ENCODE measurements around the gene CD1E. TPM values are rescaled to one million over a fixed set of nuclear protein-coding genes. Genes with fewer than 3 reads are reported as not detected.

The CD1E gene
- total and polyA plus RNA-seq, 7 experiments from 2014 or later = 0.42 to 0.61 TPM; not detected in 5

- H3K27me3 ChIP-seq (ENCODE audit: control insufficient read depth in 2 of 2, insufficient read depth in 2 of 2, low read length in 2 of 2) = no peaks in the 10 kb centered on the region
- ChIA-PET CTCF (no interaction called here), POLR2A (no interaction called here)
- no peak overlapping the region for H3K27ac Mint-ChIP-seq
- H3K9me3 ChIP-seq (ENCODE audit: control insufficient read depth in 2 of 3, low read length in 3 of 3) = peaks cover 0 to 12% (median 0%) of the 10 kb centered on the region in 3 experiments
- no peaks in the 10 kb centered on the region for H3K4me1 ChIP-seq (ENCODE audit: control insufficient read depth in 2 of 2, insufficient read depth in 2 of 2, low read length in 2 of 2)
- peaks cover 0 to 6% (median 0%) of the 10 kb centered on the region in 5 donors for H3K36me3 Mint-ChIP-seq
- H3K4me1 Mint-ChIP-seq = no peaks in the 10 kb centered on the region
- no peak for ATAC-seq
- no peak overlapping the region for H3K27ac ChIP-seq (ENCODE audit: low read depth, low read length)
- no peak overlapping the region for H3K4me3 Mint-ChIP-seq
- H3K27me3 Mint-ChIP-seq = peaks cover 3 to 50% (median 39%) of the 10 kb centered on the region in 5 donors
- intact Hi-C loops (cut with micrococcal nuclease) = no loop called here
- DNase-seq = no peak
- H3K36me3 ChIP-seq (ENCODE audit: control insufficient read depth in 2 of 3, insufficient read depth in 3 of 3, low read length in 3 of 3) = no peaks in the 10 kb centered on the region
- no peak overlapping the region for H3K4me3 ChIP-seq (ENCODE audit: low read length)
- H3K9me3 Mint-ChIP-seq = peaks cover 0 to 38% (median 12%) of the 10 kb centered on the region in 11 donors
Observed at GRCh38 chr1:158374860-158375259, 21.2 kb downstream of the CD1E start.

GRCh38 chr1:158390331-158390730 lies 36.6 kb downstream of the CD1E start:
- CTCF ChIA-PET = no interaction called here

GRCh38 chr1:158391099-158391498 lies 37.4 kb downstream of the CD1E start:
- ChIA-PET CTCF (no interaction called here), POLR2A (no interaction called here)
- Mint-ChIP-seq H3K4me3 (no peak overlapping the region), H3K36me3 (no peaks in the 10 kb centered on the region), H3K9me3 (peaks cover 0 to 9% (median 0%) of the 10 kb centered on the region in 11 donors), H3K4me1 (peaks cover 0 to 10% (median 5%) of the 10 kb centered on the region in 7 donors), H3K27me3 (peaks cover 3 to 22% (median 5%) of the 10 kb centered on the region in 5 donors), H3K27ac (no peak overlapping the region)
- H3K4me1 ChIP-seq (ENCODE audit: control insufficient read depth in 2 of 2, insufficient read depth in 2 of 2, low read length in 2 of 2) = no peaks in the 10 kb centered on the region
- no peak overlapping the region for H3K4me3 ChIP-seq (ENCODE audit: low read length)
- no peak overlapping the region for H3K27ac ChIP-seq (ENCODE audit: low read depth, low read length)
- ATAC-seq (no peak), DNase-seq (no peak)
- H3K36me3 ChIP-seq (ENCODE audit: control insufficient read depth in 2 of 3, insufficient read depth in 3 of 3, low read length in 3 of 3) = no peaks in the 10 kb centered on the region
- H3K27me3 ChIP-seq (ENCODE audit: control insufficient read depth in 2 of 2, insufficient read depth in 2 of 2, low read length in 2 of 2) = no peaks in the 10 kb centered on the region
- intact Hi-C loops (cut with micrococcal nuclease) = no loop called here
- H3K9me3 ChIP-seq (ENCODE audit: control insufficient read depth in 2 of 3, low read length in 3 of 3) = no peaks in the 10 kb centered on the region

More at GRCh38 chr1:158390331-158390730, 36.6 kb downstream of the CD1E start:
- H3K4me3 Mint-ChIP-seq = no peak overlapping the region
- peaks cover 1 to 21% (median 8%) of the 10 kb centered on the region in 5 donors for H3K27me3 Mint-ChIP-seq
- no peaks in the 10 kb centered on the region for H3K36me3 Mint-ChIP-seq
- peaks cover 0 to 9% (median 0%) of the 10 kb centered on the region in 11 donors for H3K9me3 Mint-ChIP-seq
- no peak overlapping the region for H3K27ac ChIP-seq (ENCODE audit: low read depth, low read length)
- DNase-seq (no peak), ATAC-seq (no peak)
- H3K36me3 ChIP-seq (ENCODE audit: control insufficient read depth in 2 of 3, insufficient read depth in 3 of 3, low read length in 3 of 3) = no peaks in the 10 kb centered on the region
- peaks cover 0 to 10% (median 5%) of the 10 kb centered on the region in 7 donors for H3K4me1 Mint-ChIP-seq
- H3K4me1 ChIP-seq (ENCODE audit: control insufficient read depth in 2 of 2, insufficient read depth in 2 of 2, low read length in 2 of 2) = no peaks in the 10 kb centered on the region
- no peaks in the 10 kb centered on the region for H3K27me3 ChIP-seq (ENCODE audit: control insufficient read depth in 2 of 2, insufficient read depth in 2 of 2, low read length in 2 of 2)
- intact Hi-C loops (cut with micrococcal nuclease) = no loop called here
- H3K4me3 ChIP-seq (ENCODE audit: low read length) = no peak overlapping the region
- POLR2A ChIA-PET = no interaction called here
- no peak overlapping the region for H3K27ac Mint-ChIP-seq
- no peaks in the 10 kb centered on the region for H3K9me3 ChIP-seq (ENCODE audit: control insufficient read depth in 2 of 3, low read length in 3 of 3)

GRCh38 chr1:158393476-158393875 lies 39.8 kb downstream of the CD1E start:
- DNase-seq (no peak), ATAC-seq (no peak)
- POLR2A ChIA-PET = no interaction called here
- CTCF ChIA-PET = no interaction called here
- no peaks in the 10 kb centered on the region for H3K4me1 ChIP-seq (ENCODE audit: control insufficient read depth in 2 of 2, insufficient read depth in 2 of 2, low read length in 2 of 2)
- no peaks in the 10 kb centered on the region for H3K36me3 Mint-ChIP-seq
- no peaks in the 10 kb centered on the region for H3K36me3 ChIP-seq (ENCODE audit: control insufficient read depth in 2 of 3, insufficient read depth in 3 of 3, low read length in 3 of 3)
- no peak overlapping the region for H3K27ac ChIP-seq (ENCODE audit: low read depth, low read length)
- H3K27ac Mint-ChIP-seq = no peak overlapping the region
- peaks cover 0 to 10% (median 5%) of the 10 kb centered on the region in 7 donors for H3K4me1 Mint-ChIP-seq
- intact Hi-C loops (cut with micrococcal nuclease) = no loop called here
- peaks cover 6 to 22% (median 14%) of the 10 kb centered on the region in 5 donors for H3K27me3 Mint-ChIP-seq
- H3K9me3 Mint-ChIP-seq = peaks cover 0 to 4% (median 0%) of the 10 kb centered on the region in 11 donors
- H3K4me3 ChIP-seq (ENCODE audit: low read length) = no peak overlapping the region
- no peaks in the 10 kb centered on the region for H3K9me3 ChIP-seq (ENCODE audit: control insufficient read depth in 2 of 3, low read length in 3 of 3)
- H3K4me3 Mint-ChIP-seq = no peak overlapping the region
- no peaks in the 10 kb centered on the region for H3K27me3 ChIP-seq (ENCODE audit: control insufficient read depth in 2 of 2, insufficient read depth in 2 of 2, low read length in 2 of 2)

- CTCF ChIA-PET = no interaction called here
- peaks cover 0 to 13% (median 4%) of the 10 kb centered on the region in 7 donors for H3K4me1 Mint-ChIP-seq
- Histone ChIP-seq H3K4me3 (ENCODE audit: low read length) (no peak overlapping the region), H3K4me1 (ENCODE audit: control insufficient read depth in 2 of 2, insufficient read depth in 2 of 2, low read length in 2 of 2) (no peaks in the 10 kb centered on the region), H3K27ac (ENCODE audit: low read depth, low read length) (no peak overlapping the region), H3K36me3 (ENCODE audit: control insufficient read depth in 2 of 3, insufficient read depth in 3 of 3, low read length in 3 of 3) (no peaks in the 10 kb centered on the region), H3K27me3 (ENCODE audit: control insufficient read depth in 2 of 2, insufficient read depth in 2 of 2, low read length in 2 of 2) (no peaks in the 10 kb centered on the region), H3K9me3 (ENCODE audit: control insufficient read depth in 2 of 3, low read length in 3 of 3) (no peaks in the 10 kb centered on the region)
- intact Hi-C loops (cut with micrococcal nuclease) = no loop called here
- H3K4me3 Mint-ChIP-seq = no peak overlapping the region
- POLR2A ChIA-PET = no interaction called here
- no peak for ATAC-seq
- no peak overlapping the region for H3K27ac Mint-ChIP-seq
- no peak for DNase-seq
- H3K27me3 Mint-ChIP-seq = peaks cover 20 to 33% (median 26%) of the 10 kb centered on the region in 5 donors
- peaks cover 0 to 4% (median 0%) of the 10 kb centered on the region in 11 donors for H3K9me3 Mint-ChIP-seq
- H3K36me3 Mint-ChIP-seq = no peaks in the 10 kb centered on the region
Observed at GRCh38 chr1:158396646-158397045, 43.0 kb downstream of the CD1E start.

GRCh38 chr1:158398818-158399514 lies 45.3 kb downstream of the CD1E start, which contains the start of gene OR10T2:
OR10T2 (minus strand) TSS chr1:158399466; CDS start chr1:158399466, 0 bp downstream.
- intact Hi-C loops (cut with micrococcal nuclease) = no loop called here
- ATAC-seq (no peak), DNase-seq (no peak)
- peak within 1 kb of the TSS in 1 of 10 donors; percentile 4 for H3K4me3 Mint-ChIP-seq
- POLR2A ChIA-PET = no interaction called here
- Histone ChIP-seq H3K27ac (ENCODE audit: low read depth, low read length) (no peak within 1 kb of the TSS), H3K36me3 (ENCODE audit: control insufficient read depth in 2 of 3, insufficient read depth in 3 of 3, low read length in 3 of 3) (no peaks in the 10 kb centered on the region), H3K4me3 (ENCODE audit: low read length) (no peak within 1 kb of the TSS), H3K27me3 (ENCODE audit: control insufficient read depth in 2 of 2, insufficient read depth in 2 of 2, low read length in 2 of 2) (no peaks in the 10 kb centered on the region), H3K4me1 (ENCODE audit: control insufficient read depth in 2 of 2, insufficient read depth in 2 of 2, low read length in 2 of 2) (no peaks in the 10 kb centered on the region), H3K9me3 (ENCODE audit: control insufficient read depth in 2 of 3, low read length in 3 of 3) (no peaks in the 10 kb centered on the region)
- H3K27me3 Mint-ChIP-seq = peaks cover 24 to 43% (median 39%) of the 10 kb centered on the region in 5 donors
- no peak within 1 kb of the TSS for H3K27ac Mint-ChIP-seq
- H3K9me3 Mint-ChIP-seq = peaks cover 0 to 3% (median 0%) of the 10 kb centered on the region in 11 donors
- H3K4me1 Mint-ChIP-seq = peaks cover 0 to 13% (median 4%) of the 10 kb centered on the region in 7 donors
- CTCF ChIA-PET = interaction anchor here (1.0 kb wide), 1 partner anchor 10 kb away, joined by 3 read pairs; no protein-coding TSS in a partner anchor
- H3K36me3 Mint-ChIP-seq = no peaks in the 10 kb centered on the region

- Histone ChIP-seq H3K27me3 (ENCODE audit: control insufficient read depth in 2 of 2, insufficient read depth in 2 of 2, low read length in 2 of 2) (no peaks in the 10 kb centered on the region), H3K36me3 (ENCODE audit: control insufficient read depth in 2 of 3, insufficient read depth in 3 of 3, low read length in 3 of 3) (no peaks in the 10 kb centered on the region), H3K4me1 (ENCODE audit: control insufficient read depth in 2 of 2, insufficient read depth in 2 of 2, low read length in 2 of 2) (no peaks in the 10 kb centered on the region), H3K9me3 (ENCODE audit: control insufficient read depth in 2 of 3, low read length in 3 of 3) (no peaks in the 10 kb centered on the region), H3K27ac (ENCODE audit: low read depth, low read length) (no peak overlapping the region), H3K4me3 (ENCODE audit: low read length) (no peak overlapping the region)
- H3K27me3 Mint-ChIP-seq = peaks cover 23 to 49% (median 39%) of the 10 kb centered on the region in 5 donors
- ATAC-seq (no peak), DNase-seq (peak in 1 of 9 donors; percentile 15)
- intact Hi-C loops (cut with micrococcal nuclease) = no loop called here
- peaks cover 0 to 3% (median 0%) of the 10 kb centered on the region in 11 donors for H3K9me3 Mint-ChIP-seq
- no peak overlapping the region for H3K4me3 Mint-ChIP-seq
- CTCF ChIA-PET = no interaction called here
- H3K27ac Mint-ChIP-seq = no peak overlapping the region
- POLR2A ChIA-PET = no interaction called here
- no peaks in the 10 kb centered on the region for H3K36me3 Mint-ChIP-seq
- peaks cover 0 to 13% (median 4%) of the 10 kb centered on the region in 7 donors for H3K4me1 Mint-ChIP-seq
Observed at GRCh38 chr1:158400871-158401270, 47.2 kb downstream of the CD1E start.
